ENCODE data around the gene GRIN2A.
"Not testable (repeated sequence)": the region's sequence is repeated elsewhere in the genome, so short reads cannot be mapped to it uniquely, and the experiment has no call there.

The GRIN2A gene

GRCh38 chr16:9913604-9914326 lies 268.5 kb downstream of the GRIN2A start:
- DNase-seq (ENCODE audit: low read depth): no peak

GRCh38 chr16:9911989-9912388 lies 270.2 kb downstream of the GRIN2A start:
- DNase-seq (ENCODE audit: low read depth): no peak

GRCh38 chr16:9911231-9911630 lies 271.0 kb downstream of the GRIN2A start:
- DNase-seq (ENCODE audit: low read depth): no peak

GRCh38 chr16:9909072-9909825 lies 273.0 kb downstream of the GRIN2A start:
- no peak for DNase-seq (ENCODE audit: low read depth)

- DNase-seq (ENCODE audit: low read depth): no peak
Measured at GRCh38 chr16:9908613-9909012, 273.6 kb downstream of the GRIN2A start.

- no peak for DNase-seq (ENCODE audit: low read depth)
Measured at GRCh38 chr16:9907752-9908151, 274.5 kb downstream of the GRIN2A start.

GRCh38 chr16:9906218-9906617 lies 276.0 kb downstream of the GRIN2A start:
- DNase-seq (ENCODE audit: low read depth): no peak

GRCh38 chr16:9904526-9904925 lies 277.7 kb downstream of the GRIN2A start:
- no peak for DNase-seq (ENCODE audit: low read depth)

- DNase-seq (ENCODE audit: low read depth): no peak
Measured at GRCh38 chr16:9900576-9900975, 281.7 kb downstream of the GRIN2A start.

GRCh38 chr16:9898555-9898954 lies 283.7 kb downstream of the GRIN2A start:
- DNase-seq (ENCODE audit: low read depth): no peak

GRCh38 chr16:9898124-9898523 lies 284.1 kb downstream of the GRIN2A start:
- DNase-seq (ENCODE audit: low read depth): no peak

GRCh38 chr16:9895817-9896216 lies 286.4 kb downstream of the GRIN2A start:
- no peak for DNase-seq (ENCODE audit: low read depth)

GRCh38 chr16:9885876-9886275 lies 296.4 kb downstream of the GRIN2A start:
- DNase-seq (ENCODE audit: low read depth): no peak

GRCh38 chr16:9885467-9885866 lies 296.8 kb downstream of the GRIN2A start:
- no peak for DNase-seq (ENCODE audit: low read depth)

- not testable (repeated sequence) for DNase-seq (ENCODE audit: low read depth)
Measured at GRCh38 chr16:9875981-9876380, 306.2 kb downstream of the GRIN2A start.

GRCh38 chr16:9874219-9874618 lies 308.0 kb downstream of the GRIN2A start:
- no peak for DNase-seq (ENCODE audit: low read depth)

- DNase-seq (ENCODE audit: low read depth): no peak
Measured at GRCh38 chr16:9870962-9871361, 311.3 kb downstream of the GRIN2A start.

- no peak for DNase-seq (ENCODE audit: low read depth)
Measured at GRCh38 chr16:9869776-9870175, 312.5 kb downstream of the GRIN2A start.

- DNase-seq (ENCODE audit: low read depth): no peak
Measured at GRCh38 chr16:9868606-9869149, 313.6 kb downstream of the GRIN2A start.

GRCh38 chr16:9867176-9867575 lies 315.1 kb downstream of the GRIN2A start:
- DNase-seq (ENCODE audit: low read depth): no peak

- DNase-seq (ENCODE audit: low read depth): no peak
Measured at GRCh38 chr16:9864461-9864860, 317.8 kb downstream of the GRIN2A start.

- no peak for DNase-seq (ENCODE audit: low read depth)
Measured at GRCh38 chr16:9862327-9862726, 319.9 kb downstream of the GRIN2A start.

- no peak for DNase-seq (ENCODE audit: low read depth)
Measured at GRCh38 chr16:9860876-9861275, 321.4 kb downstream of the GRIN2A start.

Data from activated gamma-delta T cell treated with anti-CD3 and anti-CD28 coated beads, Interleukin-2, amount 50 U/mL, for 16 hours (primary cell).